Activated naive CD4-positive, alpha-beta T cell treated with anti-CD3 and anti-CD28 coated beads, Interleukin-2, amount 50 U/mL, for 72 hours (primary cell): Measurements from ENCODE around the gene RBM27. TPM values are rescaled to one million over a fixed set of nuclear protein-coding genes. Genes with fewer than 3 reads are reported as not detected.
A peak's percentile ranks its signal among the peaks of the same experiment; 100 is the strongest.
"Not testable (repeated sequence)": the region's sequence is repeated elsewhere in the genome, so short reads cannot be mapped to it uniquely, and the experiment has no call there.

Source experiments
- ATAC-seq, 2 donors: fragments of 150-1000 bp; cut with Tn5 transposase; 2 replicates each; pipeline ENCODE4 v1.10.0; 2021; ENCODE audit warnings: mild to moderate bottlenecking in 2 of 2, moderate library complexity in 2 of 2
- DNase-seq, 2 donors: peaks; one replicate each; pipeline ENCODE4 v3.0.0; 2021 to 2022; ENCODE audit warnings: low spot score in 2 of 2
- H3K27ac Mint-ChIP-seq, 2 donors: one replicate each; pipeline ENCODE4 v1.8.0; 2022; ENCODE audit warnings: mild to moderate bottlenecking in 2 of 2, mixed read lengths in 2 of 2
- H3K36me3 Mint-ChIP-seq, 2 donors: one replicate each; pipeline ENCODE4 v1.8.0; 2022; ENCODE audit warnings: mixed read lengths in 2 of 2
- H3K9me3 Mint-ChIP-seq, 2 donors: one replicate each; pipeline ENCODE4 v1.8.0; 2022; ENCODE audit warnings: mixed read lengths in 2 of 2
- total RNA-seq, 2 donors: library from RNA; stranded (reverse); gene quantifications; one replicate each; pipeline ENCODE4 v1.2.3, GENCODE V29; 2022

The RBM27 gene, protein sequence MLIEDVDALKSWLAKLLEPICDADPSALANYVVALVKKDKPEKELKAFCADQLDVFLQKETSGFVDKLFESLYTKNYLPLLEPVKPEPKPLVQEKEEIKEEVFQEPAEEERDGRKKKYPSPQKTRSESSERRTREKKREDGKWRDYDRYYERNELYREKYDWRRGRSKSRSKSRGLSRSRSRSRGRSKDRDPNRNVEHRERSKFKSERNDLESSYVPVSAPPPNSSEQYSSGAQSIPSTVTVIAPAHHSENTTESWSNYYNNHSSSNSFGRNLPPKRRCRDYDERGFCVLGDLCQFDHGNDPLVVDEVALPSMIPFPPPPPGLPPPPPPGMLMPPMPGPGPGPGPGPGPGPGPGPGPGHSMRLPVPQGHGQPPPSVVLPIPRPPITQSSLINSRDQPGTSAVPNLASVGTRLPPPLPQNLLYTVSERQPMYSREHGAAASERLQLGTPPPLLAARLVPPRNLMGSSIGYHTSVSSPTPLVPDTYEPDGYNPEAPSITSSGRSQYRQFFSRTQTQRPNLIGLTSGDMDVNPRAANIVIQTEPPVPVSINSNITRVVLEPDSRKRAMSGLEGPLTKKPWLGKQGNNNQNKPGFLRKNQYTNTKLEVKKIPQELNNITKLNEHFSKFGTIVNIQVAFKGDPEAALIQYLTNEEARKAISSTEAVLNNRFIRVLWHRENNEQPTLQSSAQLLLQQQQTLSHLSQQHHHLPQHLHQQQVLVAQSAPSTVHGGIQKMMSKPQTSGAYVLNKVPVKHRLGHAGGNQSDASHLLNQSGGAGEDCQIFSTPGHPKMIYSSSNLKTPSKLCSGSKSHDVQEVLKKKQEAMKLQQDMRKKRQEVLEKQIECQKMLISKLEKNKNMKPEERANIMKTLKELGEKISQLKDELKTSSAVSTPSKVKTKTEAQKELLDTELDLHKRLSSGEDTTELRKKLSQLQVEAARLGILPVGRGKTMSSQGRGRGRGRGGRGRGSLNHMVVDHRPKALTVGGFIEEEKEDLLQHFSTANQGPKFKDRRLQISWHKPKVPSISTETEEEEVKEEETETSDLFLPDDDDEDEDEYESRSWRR
- total RNA-seq, result 10 to 100 TPM; 21.2 to 27.3 TPM

DNA sequence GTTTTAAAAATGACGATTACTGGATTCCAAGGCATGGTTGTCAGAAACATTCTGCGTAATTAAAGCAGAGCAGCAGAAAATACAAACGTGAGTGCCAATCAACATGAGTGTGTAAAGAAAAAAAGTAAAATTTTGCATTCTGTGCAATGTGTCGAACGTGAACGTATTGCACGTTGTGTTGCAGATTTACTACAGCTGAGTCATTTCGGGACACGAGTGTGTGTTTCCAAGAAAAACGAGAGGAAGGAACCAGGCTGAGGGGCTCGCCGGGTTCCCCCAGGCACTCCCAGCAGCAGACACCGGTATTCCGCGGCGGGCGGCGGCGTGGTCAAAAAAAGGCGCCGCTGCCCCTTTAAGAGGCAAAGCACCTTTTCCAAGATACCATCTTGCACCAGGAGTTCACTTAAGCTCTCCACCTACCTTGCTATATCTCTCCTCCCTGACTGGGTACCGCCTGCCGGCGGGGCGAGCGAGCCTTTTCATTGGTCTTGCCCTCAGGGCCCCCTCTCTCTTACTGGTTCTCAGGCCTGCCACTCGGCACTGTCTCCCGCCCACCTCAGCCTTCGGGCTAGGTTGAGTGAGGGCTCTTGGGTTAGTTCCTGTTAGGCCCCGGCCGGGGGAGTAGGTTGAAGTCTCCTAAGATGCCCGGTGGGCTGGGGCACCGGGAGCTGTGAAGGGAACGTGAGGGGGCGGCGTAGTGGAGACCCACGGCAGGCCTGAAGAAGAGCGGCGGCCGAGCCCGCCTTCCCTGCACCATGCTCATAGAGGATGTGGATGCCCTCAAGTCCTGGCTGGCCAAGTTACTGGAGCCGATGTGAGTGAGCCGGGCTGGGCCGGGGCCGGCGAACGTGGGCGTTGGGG lies at the start of gene RBM27:
TSS of gene RBM27 (plus strand) at position 595 of the 861 bp plus-strand sequence. CDS start at position 756, 161 bp downstream.
- H3K9me3 Mint-ChIP-seq, result no peaks in the 10 kb centered on the region
- H3K36me3 Mint-ChIP-seq, result no peaks in the 10 kb centered on the region
- ATAC-seq (peak; percentile 99 to 100), DNase-seq (peak; percentile 98 to 99)
- H3K27ac Mint-ChIP-seq, result no peak within 1 kb of the TSS

- Mint-ChIP-seq H3K36me3 (peaks cover 16 to 18% of the 10 kb centered on the region in 2 donors), H3K9me3 (no peaks in the 10 kb centered on the region), H3K27ac (no peak overlapping the region)
- DNase-seq (no peak), ATAC-seq (no peak)
Measured at GRCh38 chr5:146158255-146158654, 45.1 kb upstream of the RBM27 start.

DNA sequence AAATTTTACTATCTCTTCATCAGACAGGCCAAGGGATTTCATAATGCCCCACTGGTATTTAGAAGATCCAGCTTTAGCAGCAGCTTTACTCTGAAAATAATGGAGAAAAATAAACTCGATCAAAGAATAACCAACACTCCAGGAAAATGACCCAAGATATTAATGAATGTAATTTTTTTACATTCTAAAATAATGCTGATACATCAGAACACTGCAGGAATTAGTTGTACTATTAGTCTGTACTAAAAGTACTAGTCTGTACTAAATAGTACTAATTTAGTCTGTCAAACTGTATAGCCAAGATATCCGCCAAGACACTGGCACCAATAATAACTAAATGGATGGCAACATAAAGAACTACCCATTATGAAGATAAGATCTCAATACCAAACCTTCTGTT lies 39.0 kb upstream of the RBM27 start:
- no peak for ATAC-seq
- Mint-ChIP-seq H3K27ac (no peak overlapping the region), H3K36me3 (peaks cover 15 to 40% of the 10 kb centered on the region in 2 donors), H3K9me3 (no peaks in the 10 kb centered on the region)
- DNase-seq, result no peak

GRCh38 chr5:146165460-146165859 lies 37.9 kb upstream of the RBM27 start:
- Mint-ChIP-seq H3K36me3 (peaks cover 22 to 41% of the 10 kb centered on the region in 2 donors), H3K9me3 (no peaks in the 10 kb centered on the region), H3K27ac (peak overlapping the region in 1 of 2 donors; percentile 62)
- ATAC-seq, result no peak
- DNase-seq, result no peak

- H3K27ac Mint-ChIP-seq, result no peak overlapping the region
- H3K9me3 Mint-ChIP-seq, result no peaks in the 10 kb centered on the region
- peaks cover 25 to 45% of the 10 kb centered on the region in 2 donors for H3K36me3 Mint-ChIP-seq
- ATAC-seq (no peak), DNase-seq (no peak)
Measured at GRCh38 chr5:146165903-146166302, 37.5 kb upstream of the RBM27 start.

DNA sequence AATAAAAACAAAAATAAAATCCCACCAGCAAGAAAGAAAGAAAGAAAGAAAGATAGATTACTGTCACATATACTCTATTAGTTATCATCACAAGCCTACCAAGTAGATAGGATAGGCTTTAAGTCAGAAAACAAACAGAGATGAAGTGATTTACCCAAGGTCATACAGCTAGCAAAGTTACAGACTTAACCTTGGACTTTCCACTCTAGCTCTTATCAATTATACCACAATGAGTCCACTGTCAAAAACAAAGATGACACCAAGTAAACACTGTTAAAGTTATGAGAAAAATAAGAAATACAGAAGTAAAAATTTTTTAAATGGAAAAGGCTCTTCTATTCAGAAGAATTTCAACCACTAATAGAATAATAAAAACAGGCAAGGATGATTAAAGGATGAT lies 34.3 kb upstream of the RBM27 start:
- no peaks in the 10 kb centered on the region for H3K9me3 Mint-ChIP-seq
- ATAC-seq (no peak), DNase-seq (no peak)
- peak overlapping the region in 1 of 2 donors; percentile 83 for H3K27ac Mint-ChIP-seq
- H3K36me3 Mint-ChIP-seq, result peaks cover 20 to 40% of the 10 kb centered on the region in 2 donors

- not testable (repeated sequence) for ATAC-seq, H3K27ac Mint-ChIP-seq, DNase-seq, H3K9me3 Mint-ChIP-seq
- H3K36me3 Mint-ChIP-seq, result peaks cover 13 to 20% of the 10 kb centered on the region in 2 donors
Measured at GRCh38 chr5:146173049-146173448, 30.4 kb upstream of the RBM27 start.

- ATAC-seq (peak in 1 of 2 donors; percentile 46), DNase-seq (no peak)
- no peak overlapping the region for H3K27ac Mint-ChIP-seq
- peaks cover 10 to 17% of the 10 kb centered on the region in 2 donors for H3K36me3 Mint-ChIP-seq
- H3K9me3 Mint-ChIP-seq, result no peaks in the 10 kb centered on the region
Measured at GRCh38 chr5:146173597-146173996, 29.8 kb upstream of the RBM27 start.

DNA sequence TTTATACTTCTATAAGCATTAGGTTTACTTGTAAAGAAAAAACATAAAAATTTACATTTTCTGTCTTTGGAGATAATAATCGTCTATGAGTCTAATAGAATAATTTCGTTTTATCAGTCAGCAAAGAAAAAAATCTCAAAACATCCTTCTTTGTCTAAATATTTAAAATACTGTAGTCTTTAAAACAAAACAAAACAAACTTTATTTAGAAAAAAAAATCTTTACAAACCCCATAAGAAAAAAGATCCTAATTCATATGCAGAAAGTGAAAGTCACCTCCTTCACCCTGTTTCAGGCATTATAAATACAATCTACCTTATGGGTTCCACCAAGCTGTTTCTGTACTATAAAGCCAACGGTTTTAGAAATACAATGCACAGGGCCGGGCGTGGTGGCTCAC lies 26.6 kb upstream of the RBM27 start:
- DNase-seq (no peak), ATAC-seq (no peak)
- no peak overlapping the region for H3K27ac Mint-ChIP-seq
- H3K9me3 Mint-ChIP-seq, result no peaks in the 10 kb centered on the region
- H3K36me3 Mint-ChIP-seq, result peaks cover 6 to 17% of the 10 kb centered on the region in 2 donors

DNA sequence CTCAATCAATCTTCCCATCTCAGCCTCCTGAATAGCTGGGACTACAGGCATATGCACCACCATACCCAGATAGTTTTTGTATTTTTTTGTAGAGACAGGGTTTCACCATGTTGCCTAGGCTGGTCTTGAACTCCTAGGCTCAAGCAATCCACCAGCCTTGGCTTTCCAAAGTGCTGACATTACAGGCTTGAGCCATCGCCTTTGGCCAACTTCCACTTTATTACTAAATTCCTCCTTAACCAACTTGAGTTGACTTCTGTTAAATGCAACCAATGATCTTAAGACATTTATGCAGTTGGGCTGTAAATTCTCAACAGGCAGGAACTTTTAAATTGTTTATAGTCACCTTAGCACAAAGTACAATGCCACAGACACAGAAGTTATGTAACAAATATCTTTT lies 23.7 kb upstream of the RBM27 start:
- no peak for ATAC-seq
- H3K36me3 Mint-ChIP-seq, result peaks cover 14 to 19% of the 10 kb centered on the region in 2 donors
- DNase-seq, result no peak
- no peaks in the 10 kb centered on the region for H3K9me3 Mint-ChIP-seq
- H3K27ac Mint-ChIP-seq, result peak overlapping the region in 1 of 2 donors; percentile 55

DNA sequence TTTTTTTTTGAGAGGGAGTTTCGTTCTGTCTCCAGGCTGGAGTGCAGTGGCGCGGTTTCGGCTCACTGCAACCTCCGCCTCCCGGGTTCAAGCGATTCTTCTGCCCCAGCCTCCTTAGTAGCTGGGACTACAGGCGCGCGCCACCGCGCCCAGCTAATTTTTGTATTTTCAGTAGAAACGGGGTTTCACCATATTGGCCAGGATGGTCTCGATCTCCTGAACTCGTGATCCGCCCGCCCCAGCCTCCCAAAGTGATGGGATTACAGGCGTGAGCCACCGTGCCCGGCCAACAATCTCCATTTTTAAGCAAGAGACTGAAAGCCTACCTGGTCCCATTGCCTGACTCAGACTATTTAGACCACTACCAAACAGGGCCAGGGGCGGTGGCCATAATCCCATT lies 20.0 kb upstream of the RBM27 start:
- peak overlapping the region in 1 of 2 donors; percentile 97 for H3K27ac Mint-ChIP-seq
- H3K9me3 Mint-ChIP-seq, ATAC-seq: not testable (repeated sequence)

GRCh38 chr5:146185161-146185560 lies 18.2 kb upstream of the RBM27 start:
- Mint-ChIP-seq H3K27ac (no peak overlapping the region), H3K9me3 (no peaks in the 10 kb centered on the region), H3K36me3 (peaks cover 8% of the 10 kb centered on the region in 2 donors)
- no peak for ATAC-seq
- no peak for DNase-seq

More for the DNA sequence above, 20.0 kb upstream of the RBM27 start:
- not testable (repeated sequence) for DNase-seq
- H3K36me3 Mint-ChIP-seq, result peaks cover 13 to 14% of the 10 kb centered on the region in 2 donors

- Mint-ChIP-seq H3K36me3 (no peaks in the 10 kb centered on the region), H3K27ac (no peak overlapping the region), H3K9me3 (peaks cover 0 to 3% of the 10 kb centered on the region in 2 donors)
- DNase-seq, result no peak
- ATAC-seq, result no peak
Measured at GRCh38 chr5:146188358-146188757, 15.0 kb upstream of the RBM27 start.

- Mint-ChIP-seq H3K36me3 (no peaks in the 10 kb centered on the region), H3K27ac (no peak overlapping the region), H3K9me3 (peaks cover 0 to 3% of the 10 kb centered on the region in 2 donors)
- DNase-seq (no peak), ATAC-seq (no peak)
Measured at GRCh38 chr5:146192571-146193043, 10.8 kb upstream of the RBM27 start.

DNA sequence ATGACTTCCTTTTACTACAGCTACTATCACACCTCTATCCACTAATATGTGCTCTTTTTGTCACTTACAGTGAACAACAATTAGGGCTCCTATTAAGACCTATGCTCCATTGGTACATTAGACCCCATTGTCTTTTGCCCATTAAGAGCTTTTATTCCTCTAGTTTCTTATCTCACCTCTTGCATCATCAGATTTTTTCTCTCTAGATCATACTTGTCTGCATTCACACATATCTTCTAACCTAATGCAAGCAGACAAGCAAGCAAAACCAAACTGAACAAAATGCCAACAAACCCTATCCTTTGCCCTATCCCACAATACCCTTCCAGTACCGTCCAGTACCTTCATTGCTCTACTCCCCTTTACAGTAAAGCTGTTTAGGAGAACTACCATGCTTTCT lies 10.1 kb upstream of the RBM27 start:
- Mint-ChIP-seq H3K27ac (no peak overlapping the region), H3K9me3 (peaks cover 0 to 3% of the 10 kb centered on the region in 2 donors), H3K36me3 (no peaks in the 10 kb centered on the region)
- ATAC-seq, result no peak
- DNase-seq, result no peak

- ATAC-seq, H3K36me3 Mint-ChIP-seq, DNase-seq, H3K9me3 Mint-ChIP-seq, H3K27ac Mint-ChIP-seq: not testable (repeated sequence)
Measured at GRCh38 chr5:146194997-146195396, 8.4 kb upstream of the RBM27 start.
